ENCODE measurements around the gene GET3.
"Not testable (repeated sequence)": the region's sequence is repeated elsewhere in the genome, so short reads cannot be mapped to it uniquely, and the experiment has no call there.

Gene GET3

DNA sequence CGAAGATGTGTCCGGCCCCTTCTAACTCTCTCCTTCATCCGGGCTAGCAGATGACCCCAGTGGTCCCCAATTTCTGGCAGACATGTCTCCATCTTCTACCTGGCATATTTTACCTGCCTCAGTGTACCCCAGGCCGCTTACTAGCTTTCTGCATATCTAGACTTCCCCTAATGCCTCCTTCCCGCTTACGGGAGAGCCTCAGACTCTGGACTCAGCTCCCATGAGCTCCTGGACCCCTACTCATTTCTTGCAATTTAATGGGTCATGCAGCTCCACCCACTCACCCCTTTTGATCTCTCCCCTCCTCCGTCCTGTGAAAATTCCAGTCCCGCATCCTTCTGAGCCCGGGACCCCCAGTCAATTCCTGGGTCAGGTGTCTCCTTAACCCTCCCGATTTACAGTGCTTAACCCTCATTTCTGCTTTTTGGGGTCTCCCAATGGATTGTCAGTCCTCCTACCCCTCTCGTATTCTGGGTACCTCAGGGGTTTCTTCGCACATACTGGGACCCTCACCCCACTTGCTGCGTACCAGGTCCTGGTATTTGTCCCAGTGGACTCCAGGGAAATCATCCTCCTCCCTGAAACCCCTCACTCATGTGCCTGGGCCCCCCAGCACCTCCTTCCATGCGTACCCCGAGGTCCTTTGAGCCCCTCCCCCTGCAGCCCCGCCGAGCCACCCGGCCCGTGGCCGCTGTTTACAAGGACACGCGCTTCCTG is 53.5 kb downstream of the GET3 start:
- in situ Hi-C loops (cut with MboI; ENCODE audit: low sequenced_read_pairs): no loop called here

DNA sequence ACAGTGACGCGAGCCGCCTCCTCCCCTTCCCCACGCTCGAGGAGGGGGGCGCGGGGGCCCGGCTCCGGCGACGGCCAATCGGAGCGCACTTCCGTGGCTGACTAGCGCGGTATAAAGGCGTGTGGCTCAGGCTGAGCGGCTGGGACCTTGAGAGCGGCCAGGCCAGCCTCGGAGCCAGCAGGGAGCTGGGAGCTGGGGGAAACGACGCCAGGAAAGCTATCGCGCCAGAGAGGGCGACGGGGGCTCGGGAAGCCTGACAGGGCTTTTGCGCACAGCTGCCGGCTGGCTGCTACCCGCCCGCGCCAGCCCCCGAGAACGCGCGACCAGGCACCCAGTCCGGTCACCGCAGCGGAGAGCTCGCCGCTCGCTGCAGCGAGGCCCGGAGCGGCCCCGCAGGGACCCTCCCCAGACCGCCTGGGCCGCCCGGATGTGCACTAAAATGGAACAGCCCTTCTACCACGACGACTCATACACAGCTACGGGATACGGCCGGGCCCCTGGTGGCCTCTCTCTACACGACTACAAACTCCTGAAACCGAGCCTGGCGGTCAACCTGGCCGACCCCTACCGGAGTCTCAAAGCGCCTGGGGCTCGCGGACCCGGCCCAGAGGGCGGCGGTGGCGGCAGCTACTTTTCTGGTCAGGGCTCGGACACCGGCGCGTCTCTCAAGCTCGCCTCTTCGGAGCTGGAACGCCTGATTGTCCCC is 54.2 kb downstream of the GET3 start, which contains the start of gene JUNB:
JUNB (plus strand) TSS at position 142 of the 706 bp plus-strand sequence; CDS start at position 428, 286 bp downstream.
- in situ Hi-C loops (cut with MboI; ENCODE audit: low sequenced_read_pairs): no loop called here

GRCh38 chr19:12792051-12792852 is 55.0 kb downstream of the GET3 start:
- in situ Hi-C loops (cut with MboI; ENCODE audit: low sequenced_read_pairs): no loop called here

DNA sequence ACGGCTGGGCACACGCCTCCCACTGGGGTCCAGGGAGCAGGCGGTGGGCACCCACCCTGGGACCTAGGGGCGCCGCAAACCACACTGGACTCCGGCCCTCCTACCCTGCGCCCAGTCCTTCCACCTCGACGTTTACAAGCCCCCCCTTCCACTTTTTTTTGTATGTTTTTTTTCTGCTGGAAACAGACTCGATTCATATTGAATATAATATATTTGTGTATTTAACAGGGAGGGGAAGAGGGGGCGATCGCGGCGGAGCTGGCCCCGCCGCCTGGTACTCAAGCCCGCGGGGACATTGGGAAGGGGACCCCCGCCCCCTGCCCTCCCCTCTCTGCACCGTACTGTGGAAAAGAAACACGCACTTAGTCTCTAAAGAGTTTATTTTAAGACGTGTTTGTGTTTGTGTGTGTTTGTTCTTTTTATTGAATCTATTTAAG is 55.6 kb downstream of the GET3 start:
- in situ Hi-C loops (cut with MboI; ENCODE audit: low sequenced_read_pairs): no loop called here

- in situ Hi-C loops (cut with MboI; ENCODE audit: low sequenced_read_pairs): no loop called here
Observed at GRCh38 chr19:12793290-12794195, 56.2 kb downstream of the GET3 start.

DNA sequence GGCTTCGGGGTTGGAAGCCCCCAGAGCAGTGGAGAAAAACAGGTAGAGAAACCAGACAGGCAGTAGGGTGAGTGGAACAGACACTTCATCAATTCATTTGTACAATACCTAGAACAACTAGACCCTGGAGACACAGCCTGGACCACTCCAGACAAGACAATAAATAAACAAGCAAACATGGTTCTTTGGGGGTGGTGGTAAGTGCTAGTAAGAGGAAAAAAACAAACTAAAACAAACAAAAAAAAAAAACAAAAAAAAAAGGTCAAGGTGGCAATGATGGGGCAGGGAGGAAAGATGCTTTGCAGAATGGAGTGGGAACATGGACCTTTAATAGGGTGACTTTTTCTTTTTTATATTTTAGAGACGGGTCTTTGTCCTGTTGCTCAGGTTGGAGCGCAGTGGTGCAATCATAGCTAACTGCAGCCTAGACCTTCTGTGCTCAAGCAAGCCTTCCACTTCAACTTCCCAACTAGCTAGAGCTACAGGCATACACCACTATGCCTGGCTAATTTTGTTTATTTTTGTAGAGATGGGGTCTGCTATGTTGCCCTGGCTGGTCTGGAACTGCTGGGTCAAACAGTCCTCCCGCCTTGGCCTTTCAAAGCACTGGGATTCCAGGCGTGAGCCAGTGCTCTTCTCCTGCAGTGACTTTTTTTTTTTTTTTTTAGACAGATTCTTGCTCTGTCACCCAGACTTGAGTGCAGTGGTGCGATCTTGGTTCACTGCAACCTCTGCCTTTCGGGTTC is 57.1 kb downstream of the GET3 start:
- in situ Hi-C loops (cut with MboI; ENCODE audit: low sequenced_read_pairs): no loop called here

DNA sequence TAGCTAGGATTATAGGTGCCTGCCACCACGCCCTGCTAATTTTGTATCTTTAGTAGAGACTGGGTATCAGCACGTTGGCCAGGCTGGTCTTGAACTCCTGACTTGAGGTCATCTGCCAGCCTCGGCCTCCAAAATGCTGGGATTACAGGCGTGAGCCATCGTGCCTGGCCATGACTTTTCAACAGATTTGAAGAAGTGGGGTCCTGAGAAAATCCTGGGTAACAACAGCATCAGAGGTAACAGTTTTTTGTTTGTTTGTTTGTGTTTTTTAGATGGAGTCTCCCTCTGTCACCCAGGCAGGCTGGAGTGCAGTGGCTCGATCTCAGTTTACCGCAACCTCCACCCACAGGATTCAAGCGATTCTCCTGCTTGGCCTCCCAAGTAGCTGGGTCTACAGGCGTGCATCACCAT is 57.7 kb downstream of the GET3 start:
- in situ Hi-C loops (cut with MboI; ENCODE audit: low sequenced_read_pairs): no loop called here

- in situ Hi-C loops (cut with MboI; ENCODE audit: low sequenced_read_pairs): no loop called here
Observed at GRCh38 chr19:12796146-12797071, 59.1 kb downstream of the GET3 start.

DNA sequence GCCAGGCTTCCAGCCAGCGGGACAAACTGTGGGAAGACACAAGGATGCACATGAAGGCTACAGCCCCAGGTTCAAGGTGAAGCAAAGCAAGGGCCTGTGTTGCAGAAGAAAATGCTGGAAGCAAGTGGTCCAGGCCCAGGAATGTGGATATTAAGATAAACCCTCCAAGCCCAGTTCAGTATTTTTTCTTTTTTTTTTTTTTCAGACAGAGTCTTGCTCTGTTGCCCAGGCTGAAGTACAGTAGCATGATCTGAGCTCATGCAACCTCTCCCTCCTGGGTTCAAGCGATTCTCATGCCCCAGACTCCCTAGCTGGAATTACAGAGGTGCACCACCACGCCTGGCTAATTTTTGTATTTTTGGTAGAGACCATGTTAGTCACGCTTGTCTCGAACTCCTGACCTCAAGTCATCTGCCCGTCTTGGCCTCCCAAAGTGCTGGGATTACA is 59.9 kb downstream of the GET3 start:
- in situ Hi-C loops (cut with MboI; ENCODE audit: low sequenced_read_pairs): no loop called here

GRCh38 chr19:12797607-12798006 is 60.3 kb downstream of the GET3 start:
- in situ Hi-C loops (cut with MboI; ENCODE audit: low sequenced_read_pairs): not testable (repeated sequence)
